Adrenal gland (tissue), 5 donors: ENCODE measurements around the gene ADAM10.
"Not testable (repeated sequence)": the region's sequence is repeated elsewhere in the genome, so short reads cannot be mapped to it uniquely, and the experiment has no call there.

ENCODE experiments used
- POLR2A ChIP-seq, 2 donors: fragments of 450-650 bp; IDR thresholded peaks; one replicate each; pipeline ENCODE4 v1.6.1; 2017; ENCODE audit warnings: antibody characterized with exemption in 2 of 2, mild to moderate bottlenecking in 2 of 2, moderate library complexity in 1 of 2
- TF ChIP-seq, protein P1 (sequence below), 6 experiments: fragments of 450-650 bp in 4 of 6; fragments of 200-600 bp in 2 of 6; sonication (generic) in 1 of 6; IDR thresholded peaks; 1 replicate in 5 of 6; 2 replicates in 1 of 6; pipeline versions ENCODE4 v1.5.1 to v1.8.0; 2016 to 2021; ENCODE audit warnings: antibody characterized with exemption in 6 of 6, mild to moderate bottlenecking in 2 of 6, moderate library complexity in 1 of 6
- donor health status: DM: no; HTN: no; CAD: no.

DNA sequence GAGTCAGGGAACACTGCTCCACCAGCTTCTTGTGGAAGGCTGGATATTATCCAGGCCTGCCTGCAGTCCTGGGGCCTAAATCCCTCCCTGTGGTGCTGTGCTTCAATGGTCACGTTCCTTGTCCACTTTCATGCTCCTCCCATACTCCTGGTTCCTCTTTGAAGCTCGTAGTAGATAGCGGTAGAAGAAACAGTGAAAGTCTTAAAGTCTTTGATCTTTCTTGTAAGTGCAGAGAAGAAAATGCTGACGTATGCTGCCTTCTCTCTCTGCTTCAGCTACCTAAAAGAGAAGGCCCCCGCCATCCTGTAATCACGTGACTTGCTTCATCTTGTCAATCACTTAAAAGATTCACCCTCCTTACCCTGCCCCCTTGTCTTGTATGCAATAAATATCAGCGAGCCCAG, 19.1 kb upstream of the ADAM10 start:
- TF ChIP-seq, protein P1, sequence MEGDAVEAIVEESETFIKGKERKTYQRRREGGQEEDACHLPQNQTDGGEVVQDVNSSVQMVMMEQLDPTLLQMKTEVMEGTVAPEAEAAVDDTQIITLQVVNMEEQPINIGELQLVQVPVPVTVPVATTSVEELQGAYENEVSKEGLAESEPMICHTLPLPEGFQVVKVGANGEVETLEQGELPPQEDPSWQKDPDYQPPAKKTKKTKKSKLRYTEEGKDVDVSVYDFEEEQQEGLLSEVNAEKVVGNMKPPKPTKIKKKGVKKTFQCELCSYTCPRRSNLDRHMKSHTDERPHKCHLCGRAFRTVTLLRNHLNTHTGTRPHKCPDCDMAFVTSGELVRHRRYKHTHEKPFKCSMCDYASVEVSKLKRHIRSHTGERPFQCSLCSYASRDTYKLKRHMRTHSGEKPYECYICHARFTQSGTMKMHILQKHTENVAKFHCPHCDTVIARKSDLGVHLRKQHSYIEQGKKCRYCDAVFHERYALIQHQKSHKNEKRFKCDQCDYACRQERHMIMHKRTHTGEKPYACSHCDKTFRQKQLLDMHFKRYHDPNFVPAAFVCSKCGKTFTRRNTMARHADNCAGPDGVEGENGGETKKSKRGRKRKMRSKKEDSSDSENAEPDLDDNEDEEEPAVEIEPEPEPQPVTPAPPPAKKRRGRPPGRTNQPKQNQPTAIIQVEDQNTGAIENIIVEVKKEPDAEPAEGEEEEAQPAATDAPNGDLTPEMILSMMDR (IDR thresholded peaks at IDR 0.05), result not testable (repeated sequence)
- TF ChIP-seq POLR2A (IDR thresholded peaks at IDR 0.05), result not testable (repeated sequence)
